Measurements from ENCODE around the gene MUSTN1.

Gene MUSTN1

GRCh38 chr3:52801839-52802238 lies 33.0 kb downstream of the MUSTN1 start:
- no peak for DNase-seq (ENCODE audit: low spot score)

- no peak for DNase-seq (ENCODE audit: low spot score)
Measured at GRCh38 chr3:52800079-52800478, 34.7 kb downstream of the MUSTN1 start.

- peak; percentile 15 for DNase-seq (ENCODE audit: low spot score)
Measured at GRCh38 chr3:52798978-52799476, 35.8 kb downstream of the MUSTN1 start.

- no peak for DNase-seq (ENCODE audit: low spot score)
Measured at GRCh38 chr3:52798376-52798977, 36.3 kb downstream of the MUSTN1 start.

- DNase-seq (ENCODE audit: low spot score), result no peak
Measured at GRCh38 chr3:52796411-52796810, 38.4 kb downstream of the MUSTN1 start.

GRCh38 chr3:52795298-52795900 lies 39.4 kb downstream of the MUSTN1 start:
- DNase-seq (ENCODE audit: low spot score), result no peak

- DNase-seq (ENCODE audit: low spot score), result no peak
Measured at GRCh38 chr3:52794612-52795099, 40.2 kb downstream of the MUSTN1 start, which contains the start of gene ITIH3. Gene ITIH3, plus strand, starts transcription at chr3:52794796. Its CDS starts 8 bp downstream, at chr3:52794804.

- DNase-seq (ENCODE audit: low spot score), result no peak
Measured at GRCh38 chr3:52793702-52794611, 40.9 kb downstream of the MUSTN1 start.

- DNase-seq (ENCODE audit: low spot score), result no peak
Measured at GRCh38 chr3:52792961-52793695, 41.7 kb downstream of the MUSTN1 start.

- no peak for DNase-seq (ENCODE audit: low spot score)
Measured at GRCh38 chr3:52792413-52792812, 42.4 kb downstream of the MUSTN1 start.

GRCh38 chr3:52791928-52792327 lies 42.9 kb downstream of the MUSTN1 start:
- no peak for DNase-seq (ENCODE audit: low spot score)

- no peak for DNase-seq (ENCODE audit: low spot score)
Measured at GRCh38 chr3:52791366-52791765, 43.5 kb downstream of the MUSTN1 start.

GRCh38 chr3:52790741-52791140 lies 44.1 kb downstream of the MUSTN1 start:
- no peak for DNase-seq (ENCODE audit: low spot score)

GRCh38 chr3:52790337-52790736 lies 44.5 kb downstream of the MUSTN1 start:
- DNase-seq (ENCODE audit: low spot score), result no peak

- no peak for DNase-seq (ENCODE audit: low spot score)
Measured at GRCh38 chr3:52789746-52790040, 45.1 kb downstream of the MUSTN1 start.

- DNase-seq (ENCODE audit: low spot score), result no peak
Measured at GRCh38 chr3:52788890-52789745, 45.7 kb downstream of the MUSTN1 start.

GRCh38 chr3:52787672-52788625 lies 46.9 kb downstream of the MUSTN1 start:
- no peak for DNase-seq (ENCODE audit: low spot score)

- no peak for DNase-seq (ENCODE audit: low spot score)
Measured at GRCh38 chr3:52787246-52787645, 47.6 kb downstream of the MUSTN1 start.

GRCh38 chr3:52786330-52787215 lies 48.2 kb downstream of the MUSTN1 start:
- no peak for DNase-seq (ENCODE audit: low spot score)
